ENCODE results near the gene PARD3. TPM values are rescaled to one million over a fixed set of nuclear protein-coding genes. Genes with fewer than 3 reads are reported as not detected.

The PARD3 gene
- polyA plus RNA-seq, 2 of the 4 experiments (the other 2 are of a cell fraction) = 110 to 200 TPM

- TF ChIP-seq REST (IDR thresholded peaks at IDR 0.05) (no peak), FOSB (CRISPR knock-in tag; IDR thresholded peaks at IDR 0.05) (no peak), FOSL2 (IDR thresholded peaks at IDR 0.05) (no peak), FOSL2 (CRISPR knock-in tag; IDR thresholded peaks at IDR 0.05) (peak; percentile 24; the same call in 1 of the 2 replicates), HOXB13 (CRISPR knock-in tag; IDR thresholded peaks at IDR 0.05; ENCODE audit: low read depth) (no peak), RFX5 (IDR thresholded peaks at IDR 0.05) (no peak), EP300 (IDR thresholded peaks at IDR 0.05) (peak in 1 of 2 experiments; percentile 74; a peak in 2 of 5 replicates), ZFP36 (IDR thresholded peaks at IDR 0.05; ENCODE audit: borderline replicate concordance, partially characterized antibody) (no peak), TP53 (CRISPR knock-in tag; IDR thresholded peaks at IDR 0.05) (no peak), ATOH8 (CRISPR knock-in tag; IDR thresholded peaks at IDR 0.05; ENCODE audit: low read depth) (no peak), PHF8 (IDR thresholded peaks at IDR 0.05; ENCODE audit: borderline replicate concordance, low read depth) (no peak), EHMT2 (IDR thresholded peaks at IDR 0.05; ENCODE audit: low read depth) (no peak), MAZ (IDR thresholded peaks at IDR 0.05; ENCODE audit: borderline replicate concordance, low read depth, low read length) (no peak), CTCF (IDR thresholded peaks at IDR 0.05) (no peak), KDM5A (IDR thresholded peaks at IDR 0.05) (no peak), HOXA7 (CRISPR knock-in tag; IDR thresholded peaks at IDR 0.05) (no peak), ZNF302 (CRISPR knock-in tag; IDR thresholded peaks at IDR 0.05) (no peak), CEBPB (IDR thresholded peaks at IDR 0.05) (peak in 1 of 2 experiments; percentile 26; a peak in 1 of 4 replicates), ZC3H11A (IDR thresholded peaks at IDR 0.05) (no peak), CHD2 (IDR thresholded peaks at IDR 0.05; ENCODE audit: low read length, partially characterized antibody) (no peak), HOXB5 (CRISPR knock-in tag; IDR thresholded peaks at IDR 0.05) (no peak), BCL3 (IDR thresholded peaks at IDR 0.05) (no peak), POLR2AphosphoS2 (conservative IDR thresholded peaks at IDR 0.05; ENCODE audit: low read length) (no peak), MAX (IDR thresholded peaks at IDR 0.05) (0 out of 2 replicates have a peak, but pooled peaks have one; percentile 35), RCOR1 (IDR thresholded peaks at IDR 0.05; ENCODE audit: low read depth, low read length) (no peak), NR3C1 (IDR thresholded peaks at IDR 0.05) (no peak), ESRRA (IDR thresholded peaks at IDR 0.05; ENCODE audit: borderline replicate concordance, low read length) (no peak), HES2 (IDR thresholded peaks at IDR 0.05) (no peak), NFE2L2 (conservative IDR thresholded peaks at IDR 0.05; ENCODE audit: low read length) (no peak), SMC3 (IDR thresholded peaks at IDR 0.05) (no peak; the same call in 2 of the 3 replicates), USF2 (IDR thresholded peaks at IDR 0.05) (no peak), E2F6 (IDR thresholded peaks at IDR 0.05; ENCODE audit: borderline replicate concordance, low read depth) (no peak), PBX3 (IDR thresholded peaks at IDR 0.05) (no peak), MAFK (IDR thresholded peaks at IDR 0.05; ENCODE audit: partially characterized antibody) (no peak)
Observed at GRCh38 chr10:34420273-34420672, 394.8 kb downstream of the PARD3 start (continued).

Data from A549 (cell line).